K562 (cell line): Measurements from ENCODE around the gene FASLG. TPM values are rescaled to one million over a fixed set of nuclear protein-coding genes. Genes with fewer than 3 reads are reported as not detected.
"Not testable (repeated sequence)": the region's sequence is repeated elsewhere in the genome, so short reads cannot be mapped to it uniquely, and the experiment has no call there.

ENCODE experiments used
- ATAC-seq: fragments of 200-7000 bp; cut with Tn5 transposase; 3 replicates; pipeline ENCODE4 v1.9.1; 2020; ENCODE audit warnings: moderate library complexity
- BruUV-seq: library from RNA; stranded (reverse); fragments of 400-500 nt; replicated peaks from 2 replicates; lab custom pipeline; 2021; lab: Mats Ljungman, UMichigan
- CTCF ChIA-PET: fragments of 300-600 bp; formaldehyde crosslinking; extraction: SDS; loops from one replicate; lab custom pipeline; 2021; ENCODE audit warnings: low intra/inter-chr PET ratio; lab: Yijun Ruan, JAX
- POLR2A ChIA-PET: fragments of 300-600, 350-650 bp; sonication (Branson Sonifier 250); formaldehyde crosslinking; extraction: SDS; loops from one replicate; lab custom pipeline; 2021; ENCODE audit warnings: antibody characterized with exemption, inconsistent platforms; lab: Yijun Ruan, JAX
- DNase-seq, 4 experiments: peaks; one replicate each; pipeline versions ENCODE4 v3.0.0 to v3.0.0-alpha.2; 2011 to 2018; ENCODE audit warnings: low spot score in 3 of 4, mixed read lengths in 3 of 4; ENCODE audit errors: extremely low read depth in 1 of 4
- FAIRE-seq: peaks from 2 replicates; lab custom pipeline; 2011; peaks lifted over from hg19 to GRCh38; lab: Jason Lieb, UNC
- H2AFZ ChIP-seq: 2 replicates; pipeline ENCODE4 v1.6.0; 2011; ENCODE audit warnings: low read depth, low read length, control low read depth, inconsistent platforms
- H3K27ac ChIP-seq: fragments of 200-600 bp; 3 replicates; pipeline ENCODE4 v1.8.0; 2011; ENCODE audit warnings: low read depth, mild to moderate bottlenecking, control low read depth, inconsistent platforms, low read length, moderate library complexity, mixed read lengths; ENCODE audit errors: extremely low read depth
- H3K27me3 ChIP-seq, 2 experiments: fragments of 300-600 bp in 1 of 2; 2 replicates in 1 of 2; 3 replicates in 1 of 2; pipeline versions ENCODE4 v1.6.0 to v1.8.0; 2011; ENCODE audit warnings: inconsistent platforms in 2 of 2, low read length in 2 of 2, mild to moderate bottlenecking in 1 of 2, mixed read lengths in 1 of 2, moderate library complexity in 1 of 2; ENCODE audit not compliant: control insufficient read depth in 2 of 2, insufficient read depth in 2 of 2
- H3K36me3 ChIP-seq: fragments of 300-600 bp; 3 replicates; pipeline ENCODE4 v1.8.0; 2011; ENCODE audit warnings: mild to moderate bottlenecking, low read length, inconsistent platforms; ENCODE audit not compliant: control insufficient read depth, insufficient read depth
- H3K4me1 ChIP-seq, 2 experiments: fragments of 200-600 bp in 1 of 2; replicated peaks in 1 of 2; 2 replicates in 1 of 2; 3 replicates in 1 of 2; pipeline versions ENCODE4 v1.5.1 to v1.8.0; 2011; ENCODE audit warnings: inconsistent platforms in 2 of 2, low read length in 2 of 2, mild to moderate bottlenecking in 1 of 2, mixed read lengths in 1 of 2, moderate library complexity in 1 of 2; ENCODE audit not compliant: control insufficient read depth in 2 of 2, insufficient read depth in 2 of 2
- H3K4me2 ChIP-seq: 2 replicates; pipeline ENCODE4 v1.6.1; 2011; ENCODE audit warnings: low read length, control low read depth, inconsistent platforms, mixed read lengths; ENCODE audit not compliant: insufficient read depth
- H3K4me3 ChIP-seq: fragments of 200-600 bp; sonication (generic), shearing (Covaris generic); 2 replicates; pipeline ENCODE4 v1.5.1; 2016; ENCODE audit warnings: control low read depth, inconsistent platforms
- H3K79me2 ChIP-seq: fragments of 200-600 bp; 3 replicates; pipeline ENCODE4 v1.8.0; 2011; ENCODE audit warnings: low read length, inconsistent platforms; ENCODE audit not compliant: control insufficient read depth, insufficient read depth
- H3K9ac ChIP-seq, 2 experiments: 2 replicates each; pipeline versions ENCODE4 v1.6.0 to v1.6.1; 2011; ENCODE audit warnings: low read depth in 2 of 2, low read length in 2 of 2, control low read depth in 1 of 2, inconsistent platforms in 1 of 2, mild to moderate bottlenecking in 1 of 2, mixed read lengths in 1 of 2; ENCODE audit not compliant: insufficient read depth in 1 of 2
- H3K9me1 ChIP-seq: one replicate; pipeline ENCODE4 v1.6.0; 2011; ENCODE audit warnings: inconsistent platforms, mild to moderate bottlenecking, low read length, moderate library complexity; ENCODE audit not compliant: control insufficient read depth, insufficient read depth
- H3K9me3 ChIP-seq: replicated peaks from 2 replicates; pipeline ENCODE4 v1.5.1; 2011; ENCODE audit warnings: low read depth, low read length, inconsistent platforms; ENCODE audit not compliant: control insufficient read depth, insufficient read depth
- H4K20me1 ChIP-seq: replicated peaks from 2 replicates; pipeline ENCODE4 v1.6.1; 2011; ENCODE audit warnings: low read length, inconsistent platforms, mixed read lengths; ENCODE audit not compliant: control insufficient read depth, insufficient read depth
- CBX3 ChIP-seq, 2 experiments: IDR thresholded peaks; 1 replicate in 1 of 2; 2 replicates in 1 of 2; pipeline ENCODE4 v1.6.1; 2012; ENCODE audit warnings: inconsistent platforms in 2 of 2, low read length in 2 of 2, borderline replicate concordance in 1 of 2, control low read depth in 1 of 2
- CBX5 ChIP-seq: IDR thresholded peaks from 2 replicates; pipeline ENCODE4 v1.6.1; 2014; ENCODE audit warnings: low read depth, borderline replicate concordance
- CEBPB ChIP-seq: fragments of 450-650 bp; IDR thresholded peaks from 2 replicates; pipeline ENCODE4 v1.6.1; 2016; ENCODE audit warnings: missing genetic modification characterization, missing compliant biosample characterization
- EGR1 ChIP-seq: fragments of 450-650 bp; conservative IDR thresholded peaks from 2 replicates; pipeline ENCODE4 v1.6.1; 2017; ENCODE audit warnings: mild to moderate bottlenecking
- TEAD4 ChIP-seq, 2 experiments: sonication (generic) in 1 of 2; formaldehyde crosslinking in 1 of 2; IDR thresholded peaks; 2 replicates each; pipeline versions ENCODE4 v1.6.1 to v1.8.0; 2012 to 2022; ENCODE audit warnings: borderline replicate concordance in 1 of 2, inconsistent platforms in 1 of 2, low read length in 1 of 2, mild to moderate bottlenecking in 1 of 2, missing genetic modification reagents in 1 of 2
- TRIM24 ChIP-seq, 2 experiments: fragments of 450-650 bp; IDR thresholded peaks; 2 replicates each; pipeline ENCODE4 v1.6.1; 2016
- TRIM28 ChIP-seq: fragments of 450-650 bp; IDR thresholded peaks from 2 replicates; pipeline ENCODE4 v1.6.1; 2017
- ZNF280B ChIP-seq: fragments of 250-450 bp; sonication (Bioruptor Pico); IDR thresholded peaks from 2 replicates; pipeline ENCODE4 v1.5.1; 2021; ENCODE audit warnings: mild to moderate bottlenecking
- ZNF445 ChIP-seq: fragments of 250-450 bp; sonication (Bioruptor Pico); IDR thresholded peaks from 2 replicates; pipeline ENCODE4 v1.4.0; 2020; ENCODE audit warnings: low read depth, mild to moderate bottlenecking, moderate library complexity
- WGBS: fragments of 100-300 bp; shearing (Covaris generic); methylation state at CpG from one replicate; pipeline ENCODE4 v1.1.6; 2016; ENCODE audit warnings: low coverage, mixed read lengths; ENCODE audit not compliant: insufficient coverage; ENCODE audit errors: missing lambda C conversion rate; 5-methylcytosine and 5-hydroxymethylcytosine counted together
- in situ Hi-C: fragments of 300-500 bp; cut with MboI; formaldehyde crosslinking; loops from 4 replicates; pipeline ENCODE4 v1.15.0; 2018; ENCODE audit warnings: inconsistent platforms, mixed read lengths
- intact Hi-C: fragments of 100-400 bp; cut with micrococcal nuclease; formaldehyde crosslinking; loops from 2 replicates; pipeline ENCODE4 v1.14.2; 2022
- polyA plus RNA-seq, 8 experiments: library from polyadenylated mRNA; depleted of rRNA in 4 of 8; stranded (reverse) in 5 of 8; unstranded in 3 of 8; fragments of >200 nt; fragmentation: Nextera tagmentation in 2 of 8; fragmentation: Illumina TruSeq in 1 of 8; extraction: Ambion mirVana in 2 of 8; extraction: Trizol in 1 of 8; gene quantifications; 2 replicates each; pipeline versions ENCODE4 v1.2.1 to v1.2.3, GENCODE V29; 2011 to 2014; ENCODE audit warnings: inconsistent platforms in 1 of 8, missing spikeins in 1 of 8
- total RNA-seq, 7 experiments: library from RNA; depleted of rRNA in 6 of 7; stranded (reverse); fragments of >200 nt in 6 of 7; fragmentation: Illumina TruSeq in 2 of 7; extraction: Trizol in 2 of 7; gene quantifications; 2 replicates each; pipeline versions ENCODE4 v1.2.1 to v1.2.3, GENCODE V29; 2011 to 2021; ENCODE audit warnings: low replicate concordance in 1 of 7
- TF ChIP-seq, protein P1 (sequence below), 2 experiments: fragments of 250-450 bp in 1 of 2; fragments of 450-650 bp in 1 of 2; sonication (Bioruptor Pico) in 1 of 2; IDR thresholded peaks; 2 replicates each; pipeline versions ENCODE4 v1.6.1 to v1.8.0; 2016 to 2021; ENCODE audit warnings: mild to moderate bottlenecking in 2 of 2, moderate library complexity in 2 of 2, missing compliant biosample characterization in 1 of 2, missing genetic modification characterization in 1 of 2
- TF ChIP-seq, protein P2 (sequence below): fragments of 450-650 bp; IDR thresholded peaks from 2 replicates; pipeline ENCODE4 v1.6.1; 2018; ENCODE audit warnings: mild to moderate bottlenecking, low read depth; ENCODE audit not compliant: partially characterized antibody

Gene FASLG
- total and polyA plus RNA-seq, 9 of the 15 experiments (the other 6 are each of a cell fraction or from before 2014, with no cell fraction given), result not detected

GRCh38 chr1:172616636-172617035 is 42.3 kb upstream of the FASLG start:
- no peaks in the 10 kb centered on the region for H3K36me3 ChIP-seq
- 4% methylated on average over 3 of the region's 3 CpGs for WGBS
- DNase-seq (no peak), FAIRE-seq (no peak), ATAC-seq (no peak)
- no peaks in the 10 kb centered on the region for H3K9me1 ChIP-seq
- no peaks in the 10 kb centered on the region for H4K20me1 ChIP-seq
- H3K79me2 ChIP-seq, result no peaks in the 10 kb centered on the region
- H3K27me3 ChIP-seq, result no peaks in the 10 kb centered on the region
- H3K9ac ChIP-seq, result no peak overlapping the region
- no peak overlapping the region for H3K4me2 ChIP-seq
- in situ Hi-C loops, result no loop called here
- intact Hi-C loops, result no loop called here
- CTCF ChIA-PET, result no interaction called here
- POLR2A ChIA-PET, result no interaction called here
- peaks cover 5% of the 10 kb centered on the region for H3K9me3 ChIP-seq
- H2AFZ ChIP-seq, result no peak overlapping the region
- no peak for TF ChIP-seq EGR1
- BruUV-seq, result no TSS peak
- H3K4me3 ChIP-seq, result no peak overlapping the region
- H3K4me1 ChIP-seq, result no peaks in the 10 kb centered on the region
- H3K27ac ChIP-seq, result no peak overlapping the region

GRCh38 chr1:172620603-172621002 is 38.3 kb upstream of the FASLG start:
- CTCF ChIA-PET; intact Hi-C loops; H3K27ac ChIP-seq; H3K9me3 ChIP-seq; POLR2A ChIA-PET; BruUV-seq; H3K27me3 ChIP-seq; ATAC-seq; H3K9ac ChIP-seq; DNase-seq; H3K4me1 ChIP-seq; H4K20me1 ChIP-seq; FAIRE-seq; H3K79me2 ChIP-seq; H3K9me1 ChIP-seq; H3K4me2 ChIP-seq; H2AFZ ChIP-seq; in situ Hi-C loops; H3K36me3 ChIP-seq; H3K4me3 ChIP-seq; TF ChIP-seq TEAD4 (CRISPR knock-in tag; IDR thresholded peaks at IDR 0.05; ENCODE audit: borderline replicate concordance): not testable (repeated sequence)
- 16% methylated on average over 9 of the region's 9 CpGs for WGBS
- peak; percentile 6 to 69; a peak in 2 of 4 replicates for TF ChIP-seq TRIM24 (IDR thresholded peaks at IDR 0.05)
- TF ChIP-seq, protein P1, sequence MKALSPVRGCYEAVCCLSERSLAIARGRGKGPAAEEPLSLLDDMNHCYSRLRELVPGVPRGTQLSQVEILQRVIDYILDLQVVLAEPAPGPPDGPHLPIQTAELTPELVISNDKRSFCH (CRISPR knock-in tag; IDR thresholded peaks at IDR 0.05), result not testable (repeated sequence)
- TF ChIP-seq, protein P1 (tag; IDR thresholded peaks at IDR 0.05), result 0 out of 2 replicates have a peak, but pooled peaks have one; percentile 23
- TF ChIP-seq CBX5, result peak; percentile 88
- TF ChIP-seq ZNF280B (CRISPR knock-in tag), result 0 out of 2 replicates have a peak, but pooled peaks have one; percentile 38
- 0 out of 2 replicates have a peak, but pooled peaks have one; percentile 22 for TF ChIP-seq TEAD4 (IDR thresholded peaks at IDR 0.05; ENCODE audit: low read length)
- 0 out of 2 replicates have a peak, but pooled peaks have one; percentile 18 for TF ChIP-seq ZNF445
- peak; percentile 94 for TF ChIP-seq TRIM28
- TF ChIP-seq CEBPB (tag), result 0 out of 2 replicates have a peak, but pooled peaks have one; percentile 17
- TF ChIP-seq, protein P2, sequence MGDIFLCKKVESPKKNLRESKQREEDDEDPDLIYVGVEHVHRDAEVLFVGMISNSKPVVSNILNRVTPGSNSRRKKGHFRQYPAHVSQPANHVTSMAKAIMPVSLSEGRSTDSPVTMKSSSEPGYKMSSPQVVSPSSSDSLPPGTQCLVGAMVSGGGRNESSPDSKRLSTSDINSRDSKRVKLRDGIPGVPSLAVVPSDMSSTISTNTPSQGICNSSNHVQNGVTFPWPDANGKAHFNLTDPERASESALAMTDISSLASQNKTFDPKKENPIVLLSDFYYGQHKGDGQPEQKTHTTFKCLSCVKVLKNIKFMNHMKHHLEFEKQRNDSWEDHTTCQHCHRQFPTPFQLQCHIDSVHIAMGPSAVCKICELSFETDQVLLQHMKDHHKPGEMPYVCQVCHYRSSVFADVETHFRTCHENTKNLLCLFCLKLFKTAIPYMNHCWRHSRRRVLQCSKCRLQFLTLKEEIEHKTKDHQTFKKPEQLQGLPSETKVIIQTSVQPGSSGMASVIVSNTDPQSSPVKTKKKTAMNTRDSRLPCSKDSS, result peak; percentile 86
- TF ChIP-seq CBX3 (IDR thresholded peaks at IDR 0.05; ENCODE audit: borderline replicate concordance in 1 of 2, low read length in 2 of 2), result peak; percentile 65 to 88; a peak in 2 of 3 replicates
